ENCODE results near the gene TTC7B.

The TTC7B gene

DNA sequence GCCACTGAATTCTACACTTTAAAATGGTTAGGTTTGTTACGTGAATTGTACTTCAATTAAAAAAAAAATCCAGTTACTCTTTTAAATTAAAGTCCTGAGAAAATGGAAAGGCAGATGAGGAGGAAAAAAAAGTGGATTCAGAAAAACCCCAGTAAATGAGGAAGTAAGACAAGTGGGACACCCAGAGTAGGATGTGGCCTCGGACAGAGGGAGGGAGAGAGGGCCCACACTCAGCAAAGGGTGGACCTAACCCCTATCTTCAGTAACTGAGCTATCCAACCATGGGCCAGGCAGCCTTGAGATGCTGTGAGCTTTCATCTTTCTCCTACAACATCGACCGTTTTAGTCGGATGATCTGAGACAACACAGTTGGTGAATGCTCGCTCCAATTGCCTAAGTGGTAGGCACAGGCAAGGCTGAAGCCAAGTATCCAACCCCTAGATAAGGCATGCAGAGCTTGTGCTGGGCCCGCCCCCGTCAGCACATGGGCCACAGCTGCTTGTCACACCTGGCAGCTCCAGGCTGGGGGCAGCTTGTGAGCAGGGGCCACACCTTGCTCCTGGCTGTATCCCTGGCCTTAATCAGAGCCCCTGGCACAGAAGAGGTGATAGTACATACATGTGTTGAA, 142.1 kb downstream of the TTC7B start:
- Histone ChIP-seq H3K27ac (ENCODE audit: low read depth, low read length) (no peak overlapping the region), H3K4me3 (ENCODE audit: low read length) (no peak overlapping the region), H3K4me1 (ENCODE audit: insufficient read depth, low read length) (0 out of 2 replicates have a peak, but pooled peaks cover 6% of the 10 kb centered on the region), H3K27me3 (ENCODE audit: insufficient read depth, low read length) (no peaks in the 10 kb centered on the region), H3K36me3 (ENCODE audit: insufficient read depth, low read length) (0 out of 2 replicates have a peak, but pooled peaks cover 2% of the 10 kb centered on the region), H3K9ac (ENCODE audit: low read depth, low read length) (no peak overlapping the region), H3K9me3 (ENCODE audit: insufficient read depth, low read depth, low read length) (peaks cover 2% of the 10 kb centered on the region; the same call in 1 of the 2 replicates)
- 89% methylated on average over 7 of the region's 8 CpGs for WGBS

DNA sequence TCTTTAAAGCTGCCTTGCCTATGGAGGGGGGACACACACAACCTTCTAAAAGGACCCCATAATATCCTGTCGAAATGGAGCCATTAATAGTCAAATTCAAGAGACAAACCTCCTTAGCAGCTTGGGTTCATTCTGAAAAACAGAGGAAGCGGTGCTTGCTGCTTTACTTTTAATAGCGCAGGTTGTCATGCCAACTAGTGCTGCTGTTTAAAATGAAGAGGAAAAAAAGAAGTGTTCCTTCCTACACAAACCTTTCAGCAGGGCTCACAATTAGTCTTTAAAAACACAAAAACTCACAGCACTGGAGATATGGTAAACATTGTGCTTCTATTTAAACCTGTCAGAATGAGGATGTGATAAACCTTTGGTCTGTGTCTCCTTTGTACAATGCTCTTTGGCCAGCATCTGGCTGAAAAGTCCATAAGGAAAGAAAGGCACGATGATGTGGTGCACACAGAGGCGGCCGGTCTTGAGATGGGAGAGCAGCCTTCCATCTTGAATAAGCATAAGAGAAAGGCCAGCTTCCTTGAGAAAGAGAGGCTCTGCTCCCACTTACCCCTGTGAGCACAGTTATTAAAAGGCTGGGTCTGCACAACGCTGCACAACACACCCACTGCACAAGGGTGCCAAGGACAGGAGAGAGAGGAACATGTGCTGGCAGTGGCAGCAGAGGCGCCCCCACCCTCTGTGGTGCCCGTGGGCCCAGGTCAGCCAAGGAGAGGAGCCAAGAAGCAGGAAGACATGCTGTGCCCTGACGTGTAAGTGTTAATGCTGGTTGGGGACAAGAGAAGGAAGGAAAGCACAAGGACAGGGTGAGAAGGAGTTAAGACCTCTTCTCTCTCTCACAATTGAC, 144.6 kb downstream of the TTC7B start:
- peaks cover 5% of the 10 kb centered on the region; the same call in 1 of the 2 replicates for H3K9me3 ChIP-seq (ENCODE audit: insufficient read depth, low read depth, low read length)
- H3K4me3 ChIP-seq (ENCODE audit: low read length): no peak overlapping the region
- H3K36me3 ChIP-seq (ENCODE audit: insufficient read depth, low read length): 0 out of 2 replicates have a peak, but pooled peaks cover 2% of the 10 kb centered on the region
- 94% methylated on average over 10 of the region's 10 CpGs for WGBS
- H3K27me3 ChIP-seq (ENCODE audit: insufficient read depth, low read length): no peaks in the 10 kb centered on the region
- H3K27ac ChIP-seq (ENCODE audit: low read depth, low read length): no peak overlapping the region
- no peak overlapping the region for H3K9ac ChIP-seq (ENCODE audit: low read depth, low read length)
- H3K4me1 ChIP-seq (ENCODE audit: insufficient read depth, low read length): no peaks in the 10 kb centered on the region

DNA sequence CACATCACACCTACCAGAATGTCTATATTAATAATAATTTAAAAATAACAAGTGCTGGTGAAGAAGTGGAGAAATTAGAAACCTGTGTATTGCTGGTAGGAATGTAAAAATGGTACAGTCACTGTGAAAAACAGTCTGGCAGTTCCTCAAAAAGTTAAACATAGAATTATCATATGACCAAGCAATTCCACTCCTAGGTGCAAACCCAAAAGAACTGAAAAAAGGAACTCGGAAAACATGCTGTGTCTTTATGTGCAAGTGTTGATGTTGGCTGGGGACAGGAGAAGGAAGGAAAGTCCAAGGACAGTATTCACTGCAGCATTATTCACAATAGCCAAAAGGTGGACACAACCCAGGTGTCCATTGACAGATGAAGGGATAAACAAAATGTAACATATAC, 146.5 kb downstream of the TTC7B start:
- no peak overlapping the region for H3K27ac ChIP-seq (ENCODE audit: low read depth, low read length)
- no peak overlapping the region for H3K9ac ChIP-seq (ENCODE audit: low read depth, low read length)
- 0 out of 2 replicates have a peak, but pooled peaks cover 2% of the 10 kb centered on the region for H3K36me3 ChIP-seq (ENCODE audit: insufficient read depth, low read length)
- no peaks in the 10 kb centered on the region for H3K4me1 ChIP-seq (ENCODE audit: insufficient read depth, low read length)
- WGBS: no CpG with 5 or more reads among the region's 1 CpG
- H3K4me3 ChIP-seq (ENCODE audit: low read length): no peak overlapping the region
- peaks cover 5% of the 10 kb centered on the region; the same call in 1 of the 2 replicates for H3K9me3 ChIP-seq (ENCODE audit: insufficient read depth, low read depth, low read length)
- H3K27me3 ChIP-seq (ENCODE audit: insufficient read depth, low read length): no peaks in the 10 kb centered on the region

DNA sequence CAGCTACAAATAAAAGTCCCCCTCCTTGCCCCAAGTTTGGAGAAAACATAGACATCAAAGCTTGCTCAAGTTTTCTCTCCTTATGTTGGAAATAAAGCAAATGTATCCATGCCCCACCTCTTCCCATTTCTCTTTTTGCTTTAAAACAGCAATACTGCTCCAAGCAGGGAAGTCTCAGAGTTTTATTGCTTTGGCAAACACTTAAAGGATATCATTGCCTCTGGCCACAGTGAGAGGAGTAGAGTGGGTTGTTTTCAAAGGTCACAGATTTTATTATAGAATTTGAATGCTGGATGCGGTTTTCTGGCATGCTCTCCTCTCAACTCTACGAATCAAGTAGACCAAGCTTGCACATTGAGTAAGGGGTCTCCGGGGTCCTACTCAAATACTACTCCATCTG, 149.7 kb downstream of the TTC7B start:
- Histone ChIP-seq H3K36me3 (ENCODE audit: insufficient read depth, low read length) (0 out of 2 replicates have a peak, but pooled peaks cover 2% of the 10 kb centered on the region), H3K27me3 (ENCODE audit: insufficient read depth, low read length) (no peaks in the 10 kb centered on the region)

DNA sequence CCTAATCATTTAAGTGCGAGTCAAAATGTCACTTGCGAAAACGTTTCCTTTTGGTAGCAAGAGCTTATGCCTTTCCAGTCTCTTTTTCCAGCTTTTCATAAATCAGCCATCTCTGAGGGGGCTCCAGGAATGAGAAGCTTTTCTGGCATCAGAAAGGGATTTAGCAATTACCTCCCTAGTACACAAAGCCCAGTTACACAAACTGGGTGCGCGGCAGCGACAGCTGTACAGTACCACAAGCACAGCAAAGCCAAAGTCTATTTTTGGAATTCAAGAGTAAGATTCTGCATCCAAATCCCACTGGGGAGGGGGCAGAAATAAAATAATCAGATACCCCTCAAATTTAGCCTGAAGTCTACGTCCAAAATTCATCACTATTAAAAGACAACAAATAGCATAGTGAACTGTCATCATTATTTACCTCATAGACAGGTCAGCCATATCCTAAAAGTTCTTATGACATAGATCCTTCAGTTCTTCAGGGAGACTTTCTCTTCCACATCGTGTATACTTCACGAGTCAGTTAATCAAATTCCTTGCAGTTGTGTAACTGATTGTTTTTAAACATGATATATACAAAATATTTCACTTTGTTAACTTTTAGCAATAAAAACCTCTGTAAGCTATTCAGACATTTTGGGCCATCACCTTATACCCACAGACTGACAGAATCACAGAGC, 150.8 kb downstream of the TTC7B start:
- H3K27me3 ChIP-seq (ENCODE audit: insufficient read depth, low read length): no peaks in the 10 kb centered on the region
- 0 out of 2 replicates have a peak, but pooled peaks cover 2% of the 10 kb centered on the region for H3K36me3 ChIP-seq (ENCODE audit: insufficient read depth, low read length)
- H3K9ac ChIP-seq (ENCODE audit: low read depth, low read length): no peak overlapping the region
- peaks cover 15% of the 10 kb centered on the region for H3K4me1 ChIP-seq (ENCODE audit: insufficient read depth, low read length)
- 96% methylated on average over 9 of the region's 9 CpGs for WGBS
- H3K27ac ChIP-seq (ENCODE audit: low read depth, low read length): no peak overlapping the region
- peaks cover 5% of the 10 kb centered on the region; the same call in 1 of the 2 replicates for H3K9me3 ChIP-seq (ENCODE audit: insufficient read depth, low read depth, low read length)
- no peak overlapping the region for H3K4me3 ChIP-seq (ENCODE audit: low read length)

More for the DNA sequence above, 149.7 kb downstream of the TTC7B start:
- Histone ChIP-seq H3K9ac (ENCODE audit: low read depth, low read length) (no peak overlapping the region), H3K27ac (ENCODE audit: low read depth, low read length) (no peak overlapping the region), H3K4me3 (ENCODE audit: low read length) (no peak overlapping the region), H3K4me1 (ENCODE audit: insufficient read depth, low read length) (peaks cover 7% of the 10 kb centered on the region; the same call in 1 of the 2 replicates), H3K9me3 (ENCODE audit: insufficient read depth, low read depth, low read length) (peaks cover 5% of the 10 kb centered on the region; the same call in 1 of the 2 replicates)
- 94% methylated on average over 3 of the region's 3 CpGs for WGBS

DNA sequence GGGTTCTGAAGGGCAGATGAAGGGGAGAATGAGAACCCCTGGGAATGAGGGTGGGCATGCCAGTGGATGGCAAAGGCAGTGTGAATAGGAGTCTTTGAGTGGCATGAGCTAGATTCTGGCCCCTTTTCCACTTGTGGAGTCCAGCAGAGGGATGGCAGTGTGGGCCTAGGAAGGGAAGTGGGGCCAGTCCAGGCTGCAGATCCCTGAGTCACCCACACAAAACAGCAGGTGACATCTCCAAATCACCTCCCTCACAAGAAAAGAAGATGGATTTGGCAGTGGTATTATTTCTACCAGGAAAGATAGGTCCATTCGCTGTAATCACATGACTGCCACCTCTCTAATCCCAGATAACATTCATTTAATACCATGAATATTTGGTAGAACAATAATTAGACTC, 151.3 kb downstream of the TTC7B start:
- peaks cover 15% of the 10 kb centered on the region for H3K4me1 ChIP-seq (ENCODE audit: insufficient read depth, low read length)

DNA sequence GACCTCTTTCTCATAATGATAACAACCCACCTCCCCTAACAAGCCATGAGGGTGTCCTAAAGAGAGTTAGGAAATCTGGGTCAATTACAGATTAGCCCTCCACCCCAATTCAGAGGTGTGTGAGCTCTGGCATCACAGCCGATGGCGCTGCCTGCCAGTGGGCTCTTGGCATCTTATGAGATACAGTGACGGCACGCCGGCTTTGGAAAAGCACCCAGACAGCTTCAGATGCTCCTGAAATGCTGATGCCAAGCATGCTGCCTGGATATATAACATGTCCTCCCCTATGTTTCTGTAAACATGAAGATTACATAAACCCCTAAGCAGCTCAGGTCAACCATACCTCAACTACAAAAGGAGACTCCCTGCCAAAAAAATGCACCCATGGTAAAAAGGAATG, 152.6 kb downstream of the TTC7B start:
- Histone ChIP-seq H3K9ac (ENCODE audit: low read depth, low read length) (no peak overlapping the region), H3K27ac (ENCODE audit: low read depth, low read length) (no peak overlapping the region), H3K36me3 (ENCODE audit: insufficient read depth, low read length) (no peaks in the 10 kb centered on the region), H3K4me1 (ENCODE audit: insufficient read depth, low read length) (peaks cover 15% of the 10 kb centered on the region), H3K9me3 (ENCODE audit: insufficient read depth, low read depth, low read length) (no peaks in the 10 kb centered on the region), H3K4me3 (ENCODE audit: low read length) (no peak overlapping the region), H3K27me3 (ENCODE audit: insufficient read depth, low read length) (no peaks in the 10 kb centered on the region)
- WGBS: 95% methylated on average over 5 of the region's 5 CpGs

More for the DNA sequence above, 151.3 kb downstream of the TTC7B start:
- Histone ChIP-seq H3K9me3 (ENCODE audit: insufficient read depth, low read depth, low read length) (peaks cover 5% of the 10 kb centered on the region; the same call in 1 of the 2 replicates), H3K36me3 (ENCODE audit: insufficient read depth, low read length) (0 out of 2 replicates have a peak, but pooled peaks cover under 1% of the 10 kb centered on the region), H3K27ac (ENCODE audit: low read depth, low read length) (no peak overlapping the region), H3K27me3 (ENCODE audit: insufficient read depth, low read length) (no peaks in the 10 kb centered on the region), H3K9ac (ENCODE audit: low read depth, low read length) (no peak overlapping the region), H3K4me3 (ENCODE audit: low read length) (no peak overlapping the region)
- WGBS: no CpG with 5 or more reads among the region's 1 CpG

DNA sequence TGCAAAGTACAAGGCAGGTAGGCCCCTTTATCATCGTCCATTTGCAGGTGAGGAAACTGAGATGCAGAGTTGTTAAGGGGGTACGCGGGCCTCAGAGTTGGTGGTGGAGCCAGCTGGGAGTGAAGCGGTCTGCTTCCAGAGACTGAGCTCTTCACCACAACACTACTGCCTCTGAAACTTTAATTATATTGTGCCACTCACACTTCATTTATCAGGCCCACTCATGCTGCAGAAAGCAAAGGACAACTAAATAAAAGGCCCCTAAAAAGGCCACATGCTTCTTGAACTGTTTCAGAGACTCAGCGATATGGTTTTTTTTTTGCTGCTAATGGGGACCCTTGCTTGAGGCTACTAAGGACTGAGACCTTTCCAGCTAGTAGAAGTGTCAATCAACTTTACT, 153.1 kb downstream of the TTC7B start:
- no peaks in the 10 kb centered on the region for H3K27me3 ChIP-seq (ENCODE audit: insufficient read depth, low read length)
- no peak overlapping the region for H3K4me3 ChIP-seq (ENCODE audit: low read length)
- no peaks in the 10 kb centered on the region for H3K9me3 ChIP-seq (ENCODE audit: insufficient read depth, low read depth, low read length)
- peaks cover 15% of the 10 kb centered on the region for H3K4me1 ChIP-seq (ENCODE audit: insufficient read depth, low read length)
- H3K27ac ChIP-seq (ENCODE audit: low read depth, low read length): no peak overlapping the region
- WGBS: 96% methylated on average over 5 of the region's 5 CpGs
- H3K36me3 ChIP-seq (ENCODE audit: insufficient read depth, low read length): no peaks in the 10 kb centered on the region
- H3K9ac ChIP-seq (ENCODE audit: low read depth, low read length): no peak overlapping the region

DNA sequence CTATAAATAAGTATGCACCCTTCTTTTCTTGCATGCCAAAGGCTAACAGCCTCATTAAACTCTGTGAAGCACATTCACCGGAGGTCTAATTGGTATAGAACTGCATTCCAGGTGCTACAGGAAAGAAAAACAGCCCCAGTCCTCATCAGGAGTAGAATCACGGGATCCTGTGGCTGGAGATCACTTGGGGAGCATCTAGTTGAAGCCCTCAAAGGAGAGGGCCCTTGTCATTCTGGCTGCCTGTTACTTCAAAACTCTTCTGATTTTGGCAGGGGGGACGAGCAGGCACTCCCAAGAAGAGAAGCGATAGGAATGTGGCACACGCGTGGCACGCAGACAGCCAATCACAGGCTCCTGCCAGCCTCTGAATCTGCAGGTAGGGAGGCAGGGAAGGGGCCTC, 154.4 kb downstream of the TTC7B start:
- no peaks in the 10 kb centered on the region for H3K27me3 ChIP-seq (ENCODE audit: insufficient read depth, low read length)
- H3K36me3 ChIP-seq (ENCODE audit: insufficient read depth, low read length): no peaks in the 10 kb centered on the region
- H3K9ac ChIP-seq (ENCODE audit: low read depth, low read length): no peak overlapping the region
- no peak overlapping the region for H3K4me3 ChIP-seq (ENCODE audit: low read length)
- 85% methylated on average over 7 of the region's 7 CpGs for WGBS
- H3K4me1 ChIP-seq (ENCODE audit: insufficient read depth, low read length): peaks cover 15% of the 10 kb centered on the region
- peak overlapping the region; percentile 9; the same call in 1 of the 2 replicates for H3K27ac ChIP-seq (ENCODE audit: low read depth, low read length)
- no peaks in the 10 kb centered on the region for H3K9me3 ChIP-seq (ENCODE audit: insufficient read depth, low read depth, low read length)

DNA sequence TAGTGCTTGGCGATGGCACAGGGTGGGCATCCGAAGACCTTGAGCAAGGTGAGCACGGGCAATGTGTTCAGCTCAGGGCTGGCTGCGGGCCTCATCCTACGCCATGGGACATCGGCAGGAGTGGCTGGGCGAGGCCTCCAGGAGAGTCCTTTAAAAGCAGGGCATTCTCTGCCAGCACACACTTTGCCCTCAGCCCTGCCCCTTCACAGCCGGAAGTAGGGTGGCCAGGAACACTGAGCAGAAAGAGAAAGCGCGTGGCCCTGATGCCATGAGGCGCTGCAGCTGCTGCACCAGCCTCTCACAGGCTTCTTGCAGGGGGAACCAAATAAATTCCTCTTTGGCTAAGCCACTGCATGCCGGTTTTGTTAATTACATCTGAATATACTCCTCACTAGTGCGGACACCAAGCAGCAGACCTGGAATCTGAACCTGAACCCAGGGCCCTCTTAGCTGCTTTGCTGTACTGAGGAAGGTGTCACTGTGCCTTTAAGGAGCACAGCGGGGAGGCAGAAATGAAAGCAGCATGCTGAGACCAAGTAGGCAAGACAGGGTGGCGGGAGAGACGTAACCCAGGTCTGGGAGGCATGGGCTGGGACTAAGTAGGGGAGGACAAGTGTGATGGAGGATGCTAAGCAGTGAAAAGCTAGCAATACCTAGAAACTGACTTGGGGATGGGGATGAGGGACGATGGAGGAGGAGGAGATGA, 155.2 kb downstream of the TTC7B start:
- no peak overlapping the region for H3K9ac ChIP-seq (ENCODE audit: low read depth, low read length)
- H3K4me3 ChIP-seq (ENCODE audit: low read length): no peak overlapping the region
- WGBS: 77% methylated on average over 17 of the region's 17 CpGs
- H3K27ac ChIP-seq (ENCODE audit: low read depth, low read length): no peak overlapping the region
- no peaks in the 10 kb centered on the region for H3K36me3 ChIP-seq (ENCODE audit: insufficient read depth, low read length)
- H3K4me1 ChIP-seq (ENCODE audit: insufficient read depth, low read length): peaks cover 15% of the 10 kb centered on the region
- no peaks in the 10 kb centered on the region for H3K27me3 ChIP-seq (ENCODE audit: insufficient read depth, low read length)
- no peaks in the 10 kb centered on the region for H3K9me3 ChIP-seq (ENCODE audit: insufficient read depth, low read depth, low read length)
